ENCODE measurements around the gene DMRTC1.
"Not testable (repeated sequence)": the region's sequence is repeated elsewhere in the genome, so short reads cannot be mapped to it uniquely, and the experiment has no call there.

The DMRTC1 gene, protein sequence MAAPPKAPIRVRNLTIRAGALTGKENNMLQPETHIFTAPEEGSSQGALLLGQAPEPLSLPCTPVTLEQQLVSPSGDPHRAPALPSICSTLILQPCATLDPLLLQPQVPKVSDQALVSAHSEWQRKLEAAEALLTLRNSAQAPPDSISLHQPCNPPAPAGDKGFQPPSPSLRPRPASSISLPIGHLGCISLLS

DNA sequence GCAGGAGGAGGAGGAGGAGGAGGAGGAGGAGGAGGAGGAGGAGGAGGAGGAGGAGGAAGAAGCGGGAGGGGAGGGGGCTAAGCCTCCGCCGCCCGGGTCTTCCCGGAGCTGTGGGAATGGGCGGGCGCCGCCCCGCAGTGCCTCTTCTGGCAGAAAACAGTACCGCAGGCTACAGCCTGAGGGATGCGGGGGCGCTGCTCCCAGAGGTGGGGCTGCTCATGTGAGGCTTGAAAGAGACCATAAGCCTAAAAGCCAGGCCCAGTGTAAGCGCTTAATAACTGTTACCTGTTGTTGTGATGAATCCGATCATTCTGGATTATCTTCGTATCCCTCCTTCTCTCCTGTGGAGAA, at the start of gene DMRTC1:
Gene DMRTC1, minus strand, starts transcription at position 19 of the 351 bp plus-strand sequence. CDS start 68,143 bp downstream, outside the sequence.
- H3K9me3 ChIP-seq (ENCODE audit: control insufficient read depth, insufficient read depth, low read length); H3K9ac ChIP-seq (ENCODE audit: low read depth, low read length); H3K4me1 ChIP-seq (ENCODE audit: control insufficient read depth, insufficient read depth, low read length); H3K36me3 ChIP-seq (ENCODE audit: control insufficient read depth, insufficient read depth, low read length); H3K27me3 ChIP-seq (ENCODE audit: control insufficient read depth, insufficient read depth, low read length); H3K4me3 ChIP-seq (ENCODE audit: low read depth, low read length); H3K27ac ChIP-seq (ENCODE audit: low read depth, low read length): not testable (repeated sequence)

DNA sequence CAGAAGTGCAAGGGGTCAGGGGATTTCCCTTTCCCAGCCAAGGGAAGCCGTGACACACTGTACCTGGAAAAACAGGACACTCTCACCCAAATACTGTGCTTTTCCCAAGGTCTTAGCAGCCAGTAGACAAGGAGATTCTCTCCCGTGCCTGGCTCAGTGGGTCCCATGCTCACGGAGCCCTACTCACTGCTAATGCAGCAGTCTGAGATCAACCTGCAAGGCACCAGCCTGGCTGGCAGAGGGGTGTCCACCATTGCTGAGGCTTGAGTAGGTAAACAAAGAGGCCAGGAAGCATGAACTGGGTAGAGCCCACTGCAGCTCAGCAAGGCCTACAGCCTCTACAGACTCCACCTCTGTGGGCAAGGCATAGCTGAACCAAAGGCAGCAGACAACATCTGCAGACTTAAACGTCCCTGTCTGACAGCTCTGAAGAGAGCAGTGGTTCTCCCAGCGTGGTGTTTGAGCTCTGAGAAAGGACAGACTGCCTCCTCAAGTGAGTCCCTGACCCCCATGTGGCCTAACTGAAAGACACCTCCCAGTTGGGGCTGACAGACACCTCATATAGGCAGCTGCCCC, 37.3 kb upstream of the DMRTC1 start:
- H3K9me3 ChIP-seq (ENCODE audit: control insufficient read depth, insufficient read depth, low read length) = peaks cover 16% of the 10 kb centered on the region
- H3K36me3 ChIP-seq (ENCODE audit: control insufficient read depth, insufficient read depth, low read length); H3K4me3 ChIP-seq (ENCODE audit: low read depth, low read length); H3K9ac ChIP-seq (ENCODE audit: low read depth, low read length); H3K27ac ChIP-seq (ENCODE audit: low read depth, low read length); H3K27me3 ChIP-seq (ENCODE audit: control insufficient read depth, insufficient read depth, low read length); H3K4me1 ChIP-seq (ENCODE audit: control insufficient read depth, insufficient read depth, low read length): not testable (repeated sequence)

DNA sequence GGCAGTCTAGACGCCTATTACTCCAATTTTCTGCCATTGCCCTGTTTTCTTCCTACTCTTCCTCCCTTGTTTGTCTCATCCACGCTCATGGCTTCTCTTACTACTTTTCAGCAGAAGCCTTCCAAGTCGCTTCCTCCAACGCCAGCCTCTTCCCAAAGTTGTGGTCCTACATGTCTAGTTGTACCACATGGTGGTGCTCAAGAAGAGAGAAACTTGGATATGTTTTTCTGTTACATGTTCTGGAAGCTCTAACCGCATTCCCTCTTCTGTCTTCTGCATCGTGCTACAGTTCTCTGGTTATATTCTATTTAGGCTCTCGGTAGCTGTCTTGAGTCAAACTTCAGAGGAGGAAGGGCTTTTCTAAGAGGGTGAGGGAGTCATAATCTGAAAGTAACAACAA, 31.2 kb upstream of the DMRTC1 start:
- H3K27ac ChIP-seq (ENCODE audit: low read depth, low read length); H3K4me3 ChIP-seq (ENCODE audit: low read depth, low read length); H3K9ac ChIP-seq (ENCODE audit: low read depth, low read length); H3K27me3 ChIP-seq (ENCODE audit: control insufficient read depth, insufficient read depth, low read length); H3K9me3 ChIP-seq (ENCODE audit: control insufficient read depth, insufficient read depth, low read length); H3K36me3 ChIP-seq (ENCODE audit: control insufficient read depth, insufficient read depth, low read length); H3K4me1 ChIP-seq (ENCODE audit: control insufficient read depth, insufficient read depth, low read length): not testable (repeated sequence)

DNA sequence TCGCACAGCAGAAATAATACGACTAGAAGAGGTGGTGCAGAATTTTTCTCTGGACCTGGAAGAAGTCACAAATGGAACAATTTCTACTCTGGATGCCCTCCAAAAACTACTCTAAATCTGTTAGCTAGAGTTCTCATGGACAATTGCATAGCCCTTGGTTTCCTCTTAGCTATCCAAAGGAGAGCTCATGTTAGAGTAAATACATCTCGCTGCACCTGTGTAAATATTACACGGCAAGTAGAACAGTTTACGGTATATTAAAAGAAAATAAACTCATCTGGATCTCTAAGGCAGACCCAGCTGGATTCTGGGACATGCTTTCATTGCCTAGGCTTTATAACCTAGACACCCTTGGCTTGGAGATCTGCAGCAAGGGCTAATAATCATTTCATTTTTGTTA, 28.2 kb upstream of the DMRTC1 start:
- not testable (repeated sequence) for H3K27ac ChIP-seq (ENCODE audit: low read depth, low read length); H3K4me1 ChIP-seq (ENCODE audit: control insufficient read depth, insufficient read depth, low read length); H3K36me3 ChIP-seq (ENCODE audit: control insufficient read depth, insufficient read depth, low read length)

DNA sequence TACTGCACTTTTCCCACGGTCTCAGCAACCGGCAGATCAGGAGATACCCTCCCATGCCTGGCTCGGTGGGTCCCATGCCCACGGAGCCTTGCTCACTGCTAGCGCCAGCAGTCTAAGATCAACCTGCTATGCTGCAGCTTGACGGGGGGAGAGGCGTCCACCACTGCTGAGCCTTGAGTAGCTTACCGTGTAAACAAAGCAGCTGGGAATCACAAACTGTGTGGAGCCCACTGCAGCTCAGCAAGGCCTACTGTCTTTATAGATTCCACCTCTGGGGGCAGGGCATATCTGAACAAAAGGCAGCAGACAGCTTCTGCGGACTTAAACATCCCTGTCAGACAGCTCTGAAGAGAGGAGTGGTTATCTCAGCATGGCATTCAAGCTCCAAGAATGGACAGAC, 16.3 kb upstream of the DMRTC1 start:
- not testable (repeated sequence) for H3K27ac ChIP-seq (ENCODE audit: low read depth, low read length); H3K27me3 ChIP-seq (ENCODE audit: control insufficient read depth, insufficient read depth, low read length); H3K4me1 ChIP-seq (ENCODE audit: control insufficient read depth, insufficient read depth, low read length); H3K36me3 ChIP-seq (ENCODE audit: control insufficient read depth, insufficient read depth, low read length); H3K9ac ChIP-seq (ENCODE audit: low read depth, low read length); H3K9me3 ChIP-seq (ENCODE audit: control insufficient read depth, insufficient read depth, low read length); H3K4me3 ChIP-seq (ENCODE audit: low read depth, low read length)

More for the DNA sequence above, 28.2 kb upstream of the DMRTC1 start:
- H3K9me3 ChIP-seq (ENCODE audit: control insufficient read depth, insufficient read depth, low read length); H3K27me3 ChIP-seq (ENCODE audit: control insufficient read depth, insufficient read depth, low read length); H3K4me3 ChIP-seq (ENCODE audit: low read depth, low read length); H3K9ac ChIP-seq (ENCODE audit: low read depth, low read length): not testable (repeated sequence)

DNA sequence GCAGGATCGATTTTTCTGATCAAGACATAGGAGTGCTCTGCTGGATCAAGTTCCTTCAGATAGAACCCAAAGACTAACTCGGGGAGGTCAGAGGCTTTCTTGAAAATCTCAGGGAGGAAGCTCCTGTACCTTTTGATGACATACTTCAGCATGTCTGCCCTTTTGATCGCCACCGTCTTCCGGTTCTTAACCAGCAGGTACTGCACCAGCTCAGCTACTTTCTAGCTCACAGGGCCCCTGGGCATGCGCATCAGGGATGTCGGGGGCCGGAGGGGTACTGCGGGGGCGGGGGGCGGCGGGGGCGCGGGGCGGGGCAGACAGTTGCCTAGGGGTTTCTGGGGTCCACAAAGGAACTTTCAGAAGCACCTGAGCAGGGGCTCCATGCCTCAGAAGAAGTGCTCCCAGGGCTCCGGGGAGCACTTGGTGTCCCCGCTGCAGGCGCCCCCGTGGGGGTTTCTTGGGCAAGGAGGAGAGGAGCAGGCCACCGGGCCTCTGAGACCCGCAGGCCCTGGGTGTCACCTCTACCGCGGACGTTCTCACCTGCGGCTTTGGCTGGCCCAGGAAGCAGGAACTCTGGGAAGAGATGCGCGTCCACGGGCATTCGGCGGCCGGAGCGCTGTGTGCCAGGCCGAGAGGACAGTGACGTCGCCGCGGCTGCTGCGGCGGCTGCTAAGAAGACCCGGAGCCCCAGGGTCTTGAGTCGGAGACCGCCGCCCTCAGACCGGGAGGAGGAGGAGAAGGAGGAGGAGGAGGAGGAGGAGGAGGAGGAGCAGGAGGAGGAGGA, 410 bp downstream of the DMRTC1 start:
- not testable (repeated sequence) for H3K27me3 ChIP-seq (ENCODE audit: control insufficient read depth, insufficient read depth, low read length); H3K9ac ChIP-seq (ENCODE audit: low read depth, low read length); H3K4me1 ChIP-seq (ENCODE audit: control insufficient read depth, insufficient read depth, low read length); H3K36me3 ChIP-seq (ENCODE audit: control insufficient read depth, insufficient read depth, low read length); H3K4me3 ChIP-seq (ENCODE audit: low read depth, low read length); H3K9me3 ChIP-seq (ENCODE audit: control insufficient read depth, insufficient read depth, low read length); H3K27ac ChIP-seq (ENCODE audit: low read depth, low read length)

DNA sequence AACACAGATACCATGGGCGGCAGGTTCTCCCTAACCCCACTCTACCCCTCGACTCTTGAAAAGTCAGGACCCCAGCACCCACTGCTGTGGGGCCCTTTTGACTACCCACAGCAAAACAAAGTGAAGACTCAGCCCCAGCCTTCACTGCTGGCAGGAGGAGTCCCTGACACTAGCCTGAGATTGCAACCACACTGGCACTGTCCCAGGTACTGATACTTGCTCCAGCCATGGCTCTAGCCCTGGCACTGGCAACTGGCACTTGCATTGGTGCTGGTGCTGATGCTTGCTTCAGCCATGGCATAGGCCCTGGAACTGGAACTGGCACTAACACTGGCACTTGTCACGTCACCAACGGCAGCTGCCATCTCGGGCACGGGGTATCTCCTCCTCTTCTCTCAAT, 1.4 kb downstream of the DMRTC1 start:
- not testable (repeated sequence) for H3K27ac ChIP-seq (ENCODE audit: low read depth, low read length); H3K9ac ChIP-seq (ENCODE audit: low read depth, low read length); H3K9me3 ChIP-seq (ENCODE audit: control insufficient read depth, insufficient read depth, low read length); H3K36me3 ChIP-seq (ENCODE audit: control insufficient read depth, insufficient read depth, low read length); H3K27me3 ChIP-seq (ENCODE audit: control insufficient read depth, insufficient read depth, low read length); H3K4me3 ChIP-seq (ENCODE audit: low read depth, low read length); H3K4me1 ChIP-seq (ENCODE audit: control insufficient read depth, insufficient read depth, low read length)

DNA sequence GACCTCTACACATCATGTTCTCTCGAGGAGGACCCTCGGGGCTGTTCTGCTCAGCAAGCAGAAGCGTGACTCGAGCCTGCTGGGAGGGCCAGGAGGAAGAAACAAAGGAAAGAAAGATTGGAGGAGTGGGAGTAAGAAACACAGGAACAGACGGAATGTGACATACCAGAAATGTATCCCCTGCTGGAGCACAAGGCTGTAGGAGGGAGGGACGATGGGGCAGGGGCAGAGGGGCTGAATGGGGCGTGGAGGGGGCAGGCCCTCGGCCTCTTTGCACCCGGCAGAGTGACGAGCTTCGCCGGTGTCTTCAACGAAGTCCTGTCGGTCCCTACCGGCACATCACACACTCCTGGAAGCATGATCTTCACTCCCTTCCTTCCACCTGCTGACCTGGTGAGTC, 5.7 kb downstream of the DMRTC1 start, which contains the start of gene FAM236A:
Gene FAM236A, plus strand, starts transcription at position 301 of the 400 bp plus-strand sequence. Its CDS starts 57 bp downstream, at position 358.
- H3K9me3 ChIP-seq (ENCODE audit: control insufficient read depth, insufficient read depth, low read length); H3K27ac ChIP-seq (ENCODE audit: low read depth, low read length); H3K27me3 ChIP-seq (ENCODE audit: control insufficient read depth, insufficient read depth, low read length); H3K4me3 ChIP-seq (ENCODE audit: low read depth, low read length); H3K4me1 ChIP-seq (ENCODE audit: control insufficient read depth, insufficient read depth, low read length); H3K9ac ChIP-seq (ENCODE audit: low read depth, low read length); H3K36me3 ChIP-seq (ENCODE audit: control insufficient read depth, insufficient read depth, low read length): not testable (repeated sequence)

DNA sequence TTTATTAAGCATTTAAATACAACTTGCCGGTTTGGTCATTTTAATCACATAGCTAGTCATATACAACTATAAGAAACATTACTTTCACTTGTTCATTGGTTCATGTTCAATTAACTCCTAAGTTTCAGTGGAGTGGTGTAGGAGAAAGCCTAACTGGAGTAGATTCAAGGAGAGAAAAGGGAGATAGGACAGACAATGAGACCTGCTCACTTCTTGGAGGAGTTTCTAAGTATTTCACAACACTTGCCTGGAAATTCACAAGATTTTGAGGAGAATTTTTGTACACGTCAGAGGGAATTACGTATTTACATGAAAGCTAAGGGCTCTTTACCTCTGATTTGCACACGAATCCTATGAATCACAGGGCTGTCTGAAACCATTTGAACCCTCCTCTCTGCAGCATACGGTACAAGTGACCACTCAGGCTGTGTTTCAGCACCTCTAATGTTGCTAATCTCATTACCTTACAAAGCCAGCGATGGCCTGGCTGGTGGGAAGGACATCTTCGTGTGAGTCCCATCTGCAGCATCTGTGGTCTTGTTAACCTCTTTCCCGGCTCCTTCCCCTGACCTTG, 6.7 kb downstream of the DMRTC1 start:
- H3K4me3 ChIP-seq (ENCODE audit: low read depth, low read length); H3K27ac ChIP-seq (ENCODE audit: low read depth, low read length); H3K36me3 ChIP-seq (ENCODE audit: control insufficient read depth, insufficient read depth, low read length); H3K27me3 ChIP-seq (ENCODE audit: control insufficient read depth, insufficient read depth, low read length); H3K9me3 ChIP-seq (ENCODE audit: control insufficient read depth, insufficient read depth, low read length); H3K9ac ChIP-seq (ENCODE audit: low read depth, low read length); H3K4me1 ChIP-seq (ENCODE audit: control insufficient read depth, insufficient read depth, low read length): not testable (repeated sequence)

DNA sequence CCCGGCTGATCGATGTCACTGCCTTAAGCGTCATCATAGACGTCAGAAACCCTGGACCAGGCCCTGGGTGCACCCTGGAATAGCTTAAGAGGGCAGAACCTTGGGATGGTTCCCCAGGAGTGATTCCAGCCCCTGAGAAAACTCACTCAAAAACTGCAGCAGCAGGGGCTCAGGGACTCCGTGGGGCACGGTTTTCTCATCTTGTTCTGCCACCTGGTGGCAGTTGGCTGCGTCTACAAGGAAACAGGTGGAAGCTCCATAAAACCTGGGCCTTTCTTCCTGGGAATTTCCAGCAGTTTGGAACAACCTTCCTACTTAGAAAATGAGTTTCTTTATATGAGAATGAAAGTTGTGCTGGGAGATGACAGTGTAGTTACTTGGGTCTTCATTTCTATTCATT, 7.2 kb downstream of the DMRTC1 start:
- H3K36me3 ChIP-seq (ENCODE audit: control insufficient read depth, insufficient read depth, low read length); H3K4me3 ChIP-seq (ENCODE audit: low read depth, low read length); H3K4me1 ChIP-seq (ENCODE audit: control insufficient read depth, insufficient read depth, low read length); H3K27ac ChIP-seq (ENCODE audit: low read depth, low read length); H3K9me3 ChIP-seq (ENCODE audit: control insufficient read depth, insufficient read depth, low read length); H3K9ac ChIP-seq (ENCODE audit: low read depth, low read length); H3K27me3 ChIP-seq (ENCODE audit: control insufficient read depth, insufficient read depth, low read length): not testable (repeated sequence)

DNA sequence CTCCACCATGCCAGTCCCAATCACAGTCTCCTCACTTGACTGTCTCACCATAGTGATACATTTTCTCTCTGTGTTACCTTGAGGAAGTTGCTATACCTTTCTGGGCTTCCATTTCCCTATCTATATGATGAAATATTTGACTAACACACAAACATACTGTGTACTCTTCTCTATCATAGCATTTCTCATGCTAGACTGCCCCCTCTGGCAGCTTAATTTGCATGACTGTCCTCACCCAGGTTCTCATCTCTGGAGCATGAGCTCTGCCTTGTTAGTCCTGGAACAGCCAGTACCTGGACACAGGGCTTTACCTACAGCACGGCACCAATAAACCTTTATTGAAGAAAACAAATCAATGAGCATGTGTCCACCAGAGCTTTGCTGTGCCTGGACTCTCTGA, 11.4 kb downstream of the DMRTC1 start:
- H3K9me3 ChIP-seq (ENCODE audit: control insufficient read depth, insufficient read depth, low read length); H3K4me1 ChIP-seq (ENCODE audit: control insufficient read depth, insufficient read depth, low read length); H3K27me3 ChIP-seq (ENCODE audit: control insufficient read depth, insufficient read depth, low read length); H3K4me3 ChIP-seq (ENCODE audit: low read depth, low read length); H3K9ac ChIP-seq (ENCODE audit: low read depth, low read length); H3K36me3 ChIP-seq (ENCODE audit: control insufficient read depth, insufficient read depth, low read length); H3K27ac ChIP-seq (ENCODE audit: low read depth, low read length): not testable (repeated sequence)
